Neural crest cell (in vitro differentiated cells): Measurements from ENCODE around the gene PPM1L. TPM values are rescaled to one million over a fixed set of nuclear protein-coding genes. Genes with fewer than 3 reads are reported as not detected.

Experiments used
- DNase-seq: peaks from one replicate; pipeline ENCODE4 v3.0.0; 2021; ENCODE audit warnings: low read depth, mixed read lengths, low spot score
- H3K27ac Mint-ChIP-seq: one replicate; pipeline ENCODE4 v1.8.0; 2021; ENCODE audit warnings: mild to moderate bottlenecking, mixed read lengths; ENCODE audit not compliant: unreplicated experiment
- H3K27me3 Mint-ChIP-seq: 2 replicates; pipeline ENCODE4 v1.8.0; 2021; ENCODE audit warnings: low read depth, mild to moderate bottlenecking, mixed read lengths
- H3K36me3 Mint-ChIP-seq: 2 replicates; pipeline ENCODE4 v1.8.0; 2021; ENCODE audit warnings: low read depth, mild to moderate bottlenecking, mixed read lengths
- H3K4me1 Mint-ChIP-seq: 2 replicates; pipeline ENCODE4 v1.8.0; 2021; ENCODE audit warnings: mixed read lengths
- H3K4me3 Mint-ChIP-seq: one replicate; pipeline ENCODE4 v1.8.0; 2021; ENCODE audit warnings: mild to moderate bottlenecking, mixed read lengths
- H3K9me3 Mint-ChIP-seq: 2 replicates; pipeline ENCODE4 v1.8.0; 2021; ENCODE audit warnings: mixed read lengths
- total RNA-seq: library from RNA; stranded (reverse); gene quantifications from 2 replicates; pipeline ENCODE4 v1.2.1, GENCODE V29; 2021
- TF ChIP-seq, protein P1 (sequence below): fragments of 200-600 bp; sonication (generic); conservative IDR thresholded peaks from 2 replicates; pipeline ENCODE4 v1.5.0; 2021; ENCODE audit warnings: antibody characterized with exemption, mild to moderate bottlenecking

Gene PPM1L
- total RNA-seq, 1 donor from 2014 or later = 34.3 TPM

DNA sequence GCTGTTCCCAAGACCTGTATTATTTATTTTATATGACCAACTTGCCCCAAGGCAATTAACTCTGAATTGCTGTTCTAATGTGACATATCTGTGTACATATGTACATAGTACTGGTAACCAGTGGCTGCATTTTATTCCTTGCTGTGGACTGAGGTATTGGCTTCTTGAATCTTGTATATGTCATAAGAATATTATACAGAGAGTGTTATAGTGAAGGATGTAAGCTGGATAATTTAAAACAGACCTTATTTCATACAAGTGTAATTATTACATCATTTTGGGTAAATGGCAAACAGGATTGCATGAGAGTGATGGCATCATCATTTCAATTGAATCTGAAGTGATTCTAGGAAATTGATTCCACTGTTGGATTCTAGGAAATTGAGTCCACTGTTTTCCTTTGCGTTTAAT lies 316.2 kb downstream of the PPM1L start:
- no peaks in the 10 kb centered on the region for H3K27me3 Mint-ChIP-seq
- H3K27ac Mint-ChIP-seq = no peak overlapping the region
- no peak overlapping the region for H3K4me3 Mint-ChIP-seq
- H3K4me1 Mint-ChIP-seq = no peaks in the 10 kb centered on the region
- no peaks in the 10 kb centered on the region for H3K9me3 Mint-ChIP-seq
- H3K36me3 Mint-ChIP-seq = peaks cover 8% of the 10 kb centered on the region
- TF ChIP-seq, protein P1, sequence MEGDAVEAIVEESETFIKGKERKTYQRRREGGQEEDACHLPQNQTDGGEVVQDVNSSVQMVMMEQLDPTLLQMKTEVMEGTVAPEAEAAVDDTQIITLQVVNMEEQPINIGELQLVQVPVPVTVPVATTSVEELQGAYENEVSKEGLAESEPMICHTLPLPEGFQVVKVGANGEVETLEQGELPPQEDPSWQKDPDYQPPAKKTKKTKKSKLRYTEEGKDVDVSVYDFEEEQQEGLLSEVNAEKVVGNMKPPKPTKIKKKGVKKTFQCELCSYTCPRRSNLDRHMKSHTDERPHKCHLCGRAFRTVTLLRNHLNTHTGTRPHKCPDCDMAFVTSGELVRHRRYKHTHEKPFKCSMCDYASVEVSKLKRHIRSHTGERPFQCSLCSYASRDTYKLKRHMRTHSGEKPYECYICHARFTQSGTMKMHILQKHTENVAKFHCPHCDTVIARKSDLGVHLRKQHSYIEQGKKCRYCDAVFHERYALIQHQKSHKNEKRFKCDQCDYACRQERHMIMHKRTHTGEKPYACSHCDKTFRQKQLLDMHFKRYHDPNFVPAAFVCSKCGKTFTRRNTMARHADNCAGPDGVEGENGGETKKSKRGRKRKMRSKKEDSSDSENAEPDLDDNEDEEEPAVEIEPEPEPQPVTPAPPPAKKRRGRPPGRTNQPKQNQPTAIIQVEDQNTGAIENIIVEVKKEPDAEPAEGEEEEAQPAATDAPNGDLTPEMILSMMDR = no peak
- DNase-seq = no peak

DNA sequence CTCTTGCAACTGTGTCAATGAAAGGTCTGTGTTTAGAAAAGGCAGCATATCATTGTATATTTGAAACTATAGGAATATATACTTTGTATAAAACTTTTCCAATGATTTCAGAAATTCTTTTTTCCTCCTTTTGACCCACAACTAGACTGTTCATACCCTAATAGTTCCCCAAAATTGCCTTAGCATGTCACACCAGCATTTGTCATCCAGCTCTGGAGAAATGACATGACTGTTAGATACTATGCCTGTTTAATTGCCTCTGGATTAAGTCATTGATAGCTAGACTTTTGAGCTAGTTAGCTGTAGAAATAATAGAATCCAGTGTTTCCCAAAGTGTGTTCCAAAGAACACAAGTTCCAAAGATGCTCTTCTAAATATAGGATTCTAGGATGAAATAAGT lies 316.7 kb downstream of the PPM1L start:
- Mint-ChIP-seq H3K27me3 (no peaks in the 10 kb centered on the region), H3K4me3 (no peak overlapping the region), H3K9me3 (no peaks in the 10 kb centered on the region), H3K27ac (no peak overlapping the region), H3K36me3 (peaks cover 3% of the 10 kb centered on the region), H3K4me1 (no peaks in the 10 kb centered on the region)
- DNase-seq = no peak
- TF ChIP-seq, protein P1 = no peak

DNA sequence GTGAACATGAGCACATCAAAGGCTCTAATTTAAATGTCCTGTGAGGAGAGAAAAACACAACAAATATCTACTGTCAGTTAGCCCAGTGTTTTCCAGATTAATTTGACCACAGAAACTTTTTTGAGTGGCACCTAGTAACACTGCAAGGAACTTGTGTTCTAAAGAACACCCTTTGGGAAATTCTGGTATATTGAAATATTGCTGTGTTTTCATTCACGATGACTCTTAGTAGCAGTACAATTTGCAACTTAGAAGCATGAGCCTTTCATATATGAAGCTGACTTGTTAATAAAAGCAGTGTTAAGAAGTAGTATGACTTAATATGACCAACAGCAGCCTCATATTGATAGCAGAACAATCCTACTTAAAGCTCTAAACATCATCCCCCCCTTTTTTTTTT lies 317.1 kb downstream of the PPM1L start:
- no peak for DNase-seq
- Mint-ChIP-seq H3K36me3 (peaks cover 2% of the 10 kb centered on the region), H3K27ac (no peak overlapping the region), H3K4me3 (no peak overlapping the region), H3K9me3 (no peaks in the 10 kb centered on the region), H3K4me1 (no peaks in the 10 kb centered on the region), H3K27me3 (no peaks in the 10 kb centered on the region)
- TF ChIP-seq, protein P1 = no peak

DNA sequence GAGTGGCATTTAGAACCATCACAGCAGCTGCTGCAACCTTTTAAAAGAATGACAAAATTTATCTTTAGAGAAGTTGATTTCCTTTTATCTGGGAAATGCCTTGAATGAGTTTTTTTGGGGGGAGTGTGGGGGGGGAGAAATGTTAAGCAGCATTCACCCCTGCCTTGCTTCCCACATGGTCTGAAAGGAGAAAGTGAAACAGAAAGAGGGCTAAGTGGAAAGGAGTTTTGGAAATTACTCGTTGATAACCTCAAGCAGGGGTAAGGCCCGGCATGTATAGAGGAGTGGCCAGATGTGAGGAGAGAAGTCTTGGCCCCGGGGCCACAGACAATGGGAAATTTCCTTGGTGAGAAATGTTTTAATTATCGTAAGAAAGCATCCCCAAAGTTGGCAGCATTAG lies 325.6 kb downstream of the PPM1L start:
- Mint-ChIP-seq H3K36me3 (peaks cover 4% of the 10 kb centered on the region), H3K9me3 (no peaks in the 10 kb centered on the region), H3K27ac (no peak overlapping the region), H3K4me3 (no peak overlapping the region), H3K4me1 (no peaks in the 10 kb centered on the region), H3K27me3 (no peaks in the 10 kb centered on the region)
- no peak for DNase-seq
- TF ChIP-seq, protein P1 = no peak

DNA sequence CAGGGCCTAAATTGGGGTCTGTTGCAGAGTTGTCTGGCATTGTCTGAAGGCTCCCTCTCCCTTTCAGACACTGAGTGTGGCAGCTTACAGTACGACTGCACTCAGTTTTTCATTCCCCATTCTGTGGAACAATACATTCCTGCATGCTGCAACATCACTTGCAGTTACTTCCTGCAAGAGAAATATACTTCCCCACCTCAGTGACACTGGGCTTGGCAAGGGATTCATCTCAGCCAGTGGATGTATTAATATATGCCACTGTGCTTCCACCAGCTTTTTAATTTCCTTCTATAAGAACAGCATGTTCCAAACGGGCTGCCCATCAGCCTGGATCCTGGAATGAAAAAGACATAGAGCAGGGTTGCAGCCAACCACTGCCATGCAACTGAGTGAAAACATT lies 326.0 kb downstream of the PPM1L start:
- Mint-ChIP-seq H3K4me3 (no peak overlapping the region), H3K36me3 (peaks cover 4% of the 10 kb centered on the region), H3K27me3 (no peaks in the 10 kb centered on the region), H3K9me3 (no peaks in the 10 kb centered on the region), H3K4me1 (no peaks in the 10 kb centered on the region), H3K27ac (no peak overlapping the region)
- no peak for DNase-seq
- TF ChIP-seq, protein P1 = no peak

DNA sequence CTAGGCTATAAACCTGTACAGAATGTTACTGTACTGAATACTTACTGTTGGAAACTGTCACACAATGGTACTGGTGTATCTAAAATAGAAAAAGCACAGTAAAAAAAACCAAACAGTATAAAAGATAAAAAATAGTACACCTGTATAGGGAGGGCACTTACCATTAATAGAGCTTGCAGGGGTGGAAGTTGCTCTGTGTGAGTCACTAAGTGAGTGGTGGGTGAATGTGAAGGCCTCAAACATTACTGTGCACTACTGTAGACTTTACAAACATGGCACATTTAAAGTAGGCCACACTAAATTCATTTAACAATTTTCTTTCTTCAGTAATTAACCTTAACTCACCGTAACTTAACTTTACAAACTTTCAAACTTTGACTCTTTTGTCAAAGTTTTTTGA lies 327.1 kb downstream of the PPM1L start:
- Mint-ChIP-seq H3K27me3 (no peaks in the 10 kb centered on the region), H3K4me3 (no peak overlapping the region), H3K27ac (no peak overlapping the region), H3K9me3 (no peaks in the 10 kb centered on the region), H3K36me3 (peaks cover 9% of the 10 kb centered on the region), H3K4me1 (no peaks in the 10 kb centered on the region)
- TF ChIP-seq, protein P1 = no peak
- DNase-seq = no peak
